Measurements from ENCODE around the gene SETD1B. TPM values are rescaled to one million over a fixed set of nuclear protein-coding genes. Genes with fewer than 3 reads are reported as not detected.

The SETD1B gene
- total RNA-seq, 4 donors from 2014 or later: 1.3 to 63.6 (median 5.6) TPM

GRCh38 chr12:121774968-121775474, 28.8 kb upstream of the SETD1B start:
- Histone ChIP-seq H3K4me3 (no peak overlapping the region), H3K4me1 (no peaks in the 10 kb centered on the region), H3K9me3 (no peaks in the 10 kb centered on the region), H3K27me3 (no peaks in the 10 kb centered on the region), H3K27ac (no peak overlapping the region), H3K36me3 (no peaks in the 10 kb centered on the region)
- TF ChIP-seq CTCF (IDR thresholded peaks at IDR 0.05): no peak
- TF ChIP-seq POLR2A (IDR thresholded peaks at IDR 0.05): no peak
- intact Hi-C loops (cut with DNase I; ENCODE audit: low total_unique reads): loop anchor here (5.0 kb wide), 1 partner anchor 78 kb away; no protein-coding TSS in a partner anchor
- no peak for DNase-seq

- intact Hi-C loops (cut with DNase I; ENCODE audit: low total_unique reads): loop anchor here (5.0 kb wide), 1 partner anchor 78 kb away; no protein-coding TSS in a partner anchor
- TF ChIP-seq CTCF (IDR thresholded peaks at IDR 0.05): no peak
- TF ChIP-seq POLR2A (IDR thresholded peaks at IDR 0.05): no peak
- no peak for DNase-seq
- Histone ChIP-seq H3K27me3 (no peaks in the 10 kb centered on the region), H3K4me3 (no peak overlapping the region), H3K36me3 (no peaks in the 10 kb centered on the region), H3K27ac (no peak overlapping the region), H3K4me1 (no peaks in the 10 kb centered on the region), H3K9me3 (no peaks in the 10 kb centered on the region)
Measured at GRCh38 chr12:121775501-121775900, 28.3 kb upstream of the SETD1B start.

GRCh38 chr12:121776190-121777098, 27.4 kb upstream of the SETD1B start:
- no peaks in the 10 kb centered on the region for H3K9me3 ChIP-seq
- no peaks in the 10 kb centered on the region for H3K36me3 ChIP-seq
- no peaks in the 10 kb centered on the region for H3K4me1 ChIP-seq
- no peaks in the 10 kb centered on the region for H3K27me3 ChIP-seq
- no peak overlapping the region for H3K4me3 ChIP-seq
- TF ChIP-seq CTCF (IDR thresholded peaks at IDR 0.05): peak; percentile 77 to 82 (median 79)
- TF ChIP-seq POLR2A (IDR thresholded peaks at IDR 0.05): no peak
- no peak overlapping the region for H3K27ac ChIP-seq
- peak; percentile 71 to 77 for DNase-seq
- intact Hi-C loops (cut with DNase I; ENCODE audit: low total_unique reads): loop anchor here (5.0 kb wide), 1 partner anchor 79 kb away; no protein-coding TSS in a partner anchor

DNA sequence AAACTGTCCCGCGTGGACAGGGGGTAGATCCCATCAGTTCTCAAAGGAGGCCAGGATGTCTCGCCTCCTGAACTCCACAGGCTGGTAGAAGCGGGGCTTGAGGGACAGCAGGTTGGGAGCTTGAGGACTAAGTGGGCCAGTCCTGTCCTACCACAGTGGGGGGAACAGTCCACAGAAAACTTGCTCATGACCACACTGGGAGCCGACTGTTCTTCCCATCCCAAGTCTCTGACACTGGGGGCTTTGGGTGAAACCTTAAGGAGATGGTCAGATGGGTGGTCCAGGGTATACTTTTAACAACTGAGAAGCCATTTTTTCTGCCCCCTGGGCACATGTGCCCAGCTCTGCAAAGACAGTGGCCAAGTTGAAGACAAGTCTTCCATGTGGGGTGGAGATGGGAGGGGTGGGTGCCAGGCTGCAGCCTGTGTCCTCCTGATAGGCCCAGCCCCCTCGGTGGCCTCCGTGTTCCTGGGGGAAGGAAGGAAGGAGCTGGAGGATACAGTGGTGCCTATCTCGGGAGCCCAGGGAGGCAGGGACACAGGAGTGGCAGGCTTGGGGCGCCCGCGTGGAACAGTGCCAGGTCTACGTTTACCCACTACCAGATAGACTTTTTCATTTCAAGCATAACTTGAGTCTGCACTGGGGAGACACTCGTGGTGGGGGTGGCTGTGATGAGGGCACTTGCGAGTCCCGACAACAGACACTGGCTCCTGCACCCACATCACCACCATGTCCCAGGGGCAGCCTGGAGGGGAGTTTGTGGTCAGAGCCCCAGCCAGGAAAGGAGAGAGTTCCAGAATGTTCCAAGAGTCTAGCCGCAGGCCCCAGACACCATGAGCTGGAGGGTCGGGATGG, 25.0 kb upstream of the SETD1B start:
- Histone ChIP-seq H3K36me3 (no peaks in the 10 kb centered on the region), H3K27ac (no peak overlapping the region), H3K4me3 (no peak overlapping the region), H3K4me1 (peaks cover 0 to 5% of the 10 kb centered on the region in 2 donors), H3K27me3 (no peaks in the 10 kb centered on the region), H3K9me3 (no peaks in the 10 kb centered on the region)
- intact Hi-C loops (cut with DNase I; ENCODE audit: low total_unique reads): loop anchor here (5.0 kb wide), 1 partner anchor 81 kb away; no protein-coding TSS in a partner anchor
- no peak for TF ChIP-seq CTCF (IDR thresholded peaks at IDR 0.05)
- TF ChIP-seq POLR2A (IDR thresholded peaks at IDR 0.05): no peak
- DNase-seq: no peak

All from uterus (tissue), 4 donors.